Memory B cell (primary cell): ENCODE data around the gene RRP15.

ENCODE experiments used
- ATAC-seq: fragments of 150-1000 bp; cut with Tn5 transposase; 2 replicates; pipeline ENCODE4 v1.10.0; 2021; ENCODE audit warnings: low read depth, mild to moderate bottlenecking, moderate library complexity
- DNase-seq, 2 donors: peaks; one replicate each; pipeline ENCODE4 v3.0.0; 2022; ENCODE audit warnings: low spot score in 2 of 2
- H3K27ac Mint-ChIP-seq: one replicate; pipeline ENCODE4 v1.8.0; 2022; ENCODE audit warnings: mild to moderate bottlenecking, moderate library complexity, mixed read lengths
- H3K27me3 Mint-ChIP-seq: one replicate; pipeline ENCODE4 v1.8.0; 2022; ENCODE audit warnings: mixed read lengths
- H3K36me3 Mint-ChIP-seq: one replicate; pipeline ENCODE4 v1.8.0; 2022; ENCODE audit warnings: mild to moderate bottlenecking, mixed read lengths
- H3K4me1 Mint-ChIP-seq: one replicate; pipeline ENCODE4 v1.8.0; 2022; ENCODE audit warnings: mixed read lengths
- H3K4me3 Mint-ChIP-seq: one replicate; pipeline ENCODE4 v1.8.0; 2022; ENCODE audit warnings: mild to moderate bottlenecking, moderate library complexity, mixed read lengths
- H3K9me3 Mint-ChIP-seq: one replicate; pipeline ENCODE4 v1.8.0; 2022; ENCODE audit warnings: mixed read lengths

RRP15 gene

GRCh38 chr1:218351391-218352074 is 66.4 kb downstream of the RRP15 start:
- peak overlapping the region; percentile 81 for H3K27ac Mint-ChIP-seq
- H3K27me3 Mint-ChIP-seq, result no peaks in the 10 kb centered on the region
- no peaks in the 10 kb centered on the region for H3K36me3 Mint-ChIP-seq
- H3K4me1 Mint-ChIP-seq, result peaks cover 28% of the 10 kb centered on the region
- no peaks in the 10 kb centered on the region for H3K9me3 Mint-ChIP-seq
- peak; percentile 25 to 48 for DNase-seq
- peak overlapping the region; percentile 86 for H3K4me3 Mint-ChIP-seq
- ATAC-seq, result peak; percentile 67

- H3K9me3 Mint-ChIP-seq, result no peaks in the 10 kb centered on the region
- peaks cover 26% of the 10 kb centered on the region for H3K4me1 Mint-ChIP-seq
- peak overlapping the region; percentile 81 for H3K27ac Mint-ChIP-seq
- no peak for ATAC-seq
- DNase-seq, result no peak
- H3K36me3 Mint-ChIP-seq, result no peaks in the 10 kb centered on the region
- no peaks in the 10 kb centered on the region for H3K27me3 Mint-ChIP-seq
- no peak overlapping the region for H3K4me3 Mint-ChIP-seq
Measured at GRCh38 chr1:218352075-218352438, 67.0 kb downstream of the RRP15 start.

- H3K4me1 Mint-ChIP-seq, result peaks cover 19% of the 10 kb centered on the region
Measured at GRCh38 chr1:218353656-218354055, 68.6 kb downstream of the RRP15 start.

GRCh38 chr1:218355278-218355677 is 70.2 kb downstream of the RRP15 start:
- Mint-ChIP-seq H3K27me3 (no peaks in the 10 kb centered on the region), H3K9me3 (no peaks in the 10 kb centered on the region), H3K36me3 (no peaks in the 10 kb centered on the region), H3K27ac (no peak overlapping the region), H3K4me3 (no peak overlapping the region), H3K4me1 (peaks cover 14% of the 10 kb centered on the region)
- ATAC-seq (no peak), DNase-seq (no peak)

More at GRCh38 chr1:218353656-218354055, 68.6 kb downstream of the RRP15 start:
- no peaks in the 10 kb centered on the region for H3K36me3 Mint-ChIP-seq
- H3K27ac Mint-ChIP-seq, result no peak overlapping the region
- ATAC-seq (no peak), DNase-seq (no peak)
- H3K9me3 Mint-ChIP-seq, result no peaks in the 10 kb centered on the region
- H3K4me3 Mint-ChIP-seq, result no peak overlapping the region
- H3K27me3 Mint-ChIP-seq, result no peaks in the 10 kb centered on the region

GRCh38 chr1:218357211-218357892 is 72.3 kb downstream of the RRP15 start:
- Mint-ChIP-seq H3K36me3 (no peaks in the 10 kb centered on the region), H3K4me3 (no peak overlapping the region), H3K27me3 (no peaks in the 10 kb centered on the region), H3K9me3 (no peaks in the 10 kb centered on the region), H3K4me1 (peaks cover 2% of the 10 kb centered on the region), H3K27ac (no peak overlapping the region)
- no peak for ATAC-seq
- DNase-seq, result no peak

- ATAC-seq, result no peak
- Mint-ChIP-seq H3K4me1 (peaks cover 2% of the 10 kb centered on the region), H3K27ac (no peak overlapping the region), H3K36me3 (no peaks in the 10 kb centered on the region), H3K4me3 (no peak overlapping the region), H3K9me3 (no peaks in the 10 kb centered on the region), H3K27me3 (no peaks in the 10 kb centered on the region)
- no peak for DNase-seq
Measured at GRCh38 chr1:218357893-218358232, 72.8 kb downstream of the RRP15 start.

- Mint-ChIP-seq H3K27ac (no peak overlapping the region), H3K4me3 (no peak overlapping the region), H3K36me3 (no peaks in the 10 kb centered on the region), H3K9me3 (no peaks in the 10 kb centered on the region), H3K4me1 (peaks cover 2% of the 10 kb centered on the region), H3K27me3 (no peaks in the 10 kb centered on the region)
- ATAC-seq, result no peak
- no peak for DNase-seq
Measured at GRCh38 chr1:218361298-218362065, 76.4 kb downstream of the RRP15 start.

GRCh38 chr1:218362418-218363076 is 77.5 kb downstream of the RRP15 start:
- DNase-seq (no peak), ATAC-seq (no peak)
- no peaks in the 10 kb centered on the region for H3K9me3 Mint-ChIP-seq
- no peak overlapping the region for H3K27ac Mint-ChIP-seq
- no peaks in the 10 kb centered on the region for H3K36me3 Mint-ChIP-seq
- H3K4me3 Mint-ChIP-seq, result no peak overlapping the region
- H3K4me1 Mint-ChIP-seq, result peaks cover 2% of the 10 kb centered on the region
- no peaks in the 10 kb centered on the region for H3K27me3 Mint-ChIP-seq

- DNase-seq, result no peak
- Mint-ChIP-seq H3K27me3 (no peaks in the 10 kb centered on the region), H3K4me3 (no peak overlapping the region), H3K27ac (no peak overlapping the region), H3K9me3 (no peaks in the 10 kb centered on the region), H3K4me1 (peaks cover 2% of the 10 kb centered on the region), H3K36me3 (no peaks in the 10 kb centered on the region)
- ATAC-seq, result no peak
Measured at GRCh38 chr1:218363141-218363540, 78.0 kb downstream of the RRP15 start.

GRCh38 chr1:218364028-218364710 is 79.1 kb downstream of the RRP15 start:
- Mint-ChIP-seq H3K36me3 (peaks cover 2% of the 10 kb centered on the region), H3K4me3 (no peak overlapping the region), H3K4me1 (peaks cover 2% of the 10 kb centered on the region), H3K27me3 (no peaks in the 10 kb centered on the region), H3K27ac (no peak overlapping the region), H3K9me3 (no peaks in the 10 kb centered on the region)
- DNase-seq, result no peak
- no peak for ATAC-seq

- Mint-ChIP-seq H3K27me3 (no peaks in the 10 kb centered on the region), H3K4me1 (no peaks in the 10 kb centered on the region), H3K36me3 (peaks cover 2% of the 10 kb centered on the region), H3K9me3 (no peaks in the 10 kb centered on the region), H3K27ac (no peak overlapping the region), H3K4me3 (no peak overlapping the region)
- no peak for ATAC-seq
- no peak for DNase-seq
Measured at GRCh38 chr1:218365226-218365999, 80.3 kb downstream of the RRP15 start.

GRCh38 chr1:218366322-218367052 is 81.4 kb downstream of the RRP15 start:
- no peak overlapping the region for H3K27ac Mint-ChIP-seq
- no peaks in the 10 kb centered on the region for H3K4me1 Mint-ChIP-seq
- DNase-seq (no peak), ATAC-seq (no peak)
- H3K36me3 Mint-ChIP-seq, result peaks cover 2% of the 10 kb centered on the region
- no peaks in the 10 kb centered on the region for H3K9me3 Mint-ChIP-seq
- no peak overlapping the region for H3K4me3 Mint-ChIP-seq
- H3K27me3 Mint-ChIP-seq, result peaks cover 2% of the 10 kb centered on the region

- DNase-seq (no peak), ATAC-seq (no peak)
- Mint-ChIP-seq H3K27me3 (peaks cover 4% of the 10 kb centered on the region), H3K27ac (no peak overlapping the region), H3K4me3 (no peak overlapping the region), H3K9me3 (no peaks in the 10 kb centered on the region), H3K36me3 (peaks cover 2% of the 10 kb centered on the region), H3K4me1 (no peaks in the 10 kb centered on the region)
Measured at GRCh38 chr1:218367118-218367517, 82.0 kb downstream of the RRP15 start.
